Measurements from ENCODE around the gene NFASC.

NFASC gene

GRCh38 chr1:205041998-205042910, 171.6 kb downstream of the NFASC start:
- peak; percentile 87 for DNase-seq (ENCODE audit: low spot score)

- peak; percentile 77 for DNase-seq (ENCODE audit: low spot score)
Measured at GRCh38 chr1:205042911-205043806, 172.5 kb downstream of the NFASC start, which contains the start of gene CNTN2. CNTN2 (plus strand) TSS chr1:205043212; CDS start chr1:205053186, 9,974 bp downstream.

GRCh38 chr1:205043866-205044265, 173.2 kb downstream of the NFASC start:
- peak; percentile 24 for DNase-seq (ENCODE audit: low spot score)

GRCh38 chr1:205044741-205045140, 174.1 kb downstream of the NFASC start:
- DNase-seq (ENCODE audit: low spot score): no peak

GRCh38 chr1:205045146-205045545, 174.5 kb downstream of the NFASC start:
- DNase-seq (ENCODE audit: low spot score): peak; percentile 25

GRCh38 chr1:205046870-205047269, 176.2 kb downstream of the NFASC start:
- DNase-seq (ENCODE audit: low spot score): no peak

GRCh38 chr1:205047764-205048231, 177.1 kb downstream of the NFASC start:
- DNase-seq (ENCODE audit: low spot score): no peak

GRCh38 chr1:205048382-205048781, 177.7 kb downstream of the NFASC start:
- peak; percentile 91 for DNase-seq (ENCODE audit: low spot score)

GRCh38 chr1:205049479-205049878, 178.8 kb downstream of the NFASC start:
- DNase-seq (ENCODE audit: low spot score): no peak

- no peak for DNase-seq (ENCODE audit: low spot score)
Measured at GRCh38 chr1:205052690-205053089, 182.0 kb downstream of the NFASC start.

GRCh38 chr1:205053296-205053695, 182.6 kb downstream of the NFASC start:
- DNase-seq (ENCODE audit: low spot score): no peak

- no peak for DNase-seq (ENCODE audit: low spot score)
Measured at GRCh38 chr1:205054013-205054412, 183.4 kb downstream of the NFASC start.

GRCh38 chr1:205056188-205056611, 185.5 kb downstream of the NFASC start:
- no peak for DNase-seq (ENCODE audit: low spot score)

GRCh38 chr1:205056956-205057568, 186.4 kb downstream of the NFASC start:
- no peak for DNase-seq (ENCODE audit: low spot score)

- no peak for DNase-seq (ENCODE audit: low spot score)
Measured at GRCh38 chr1:205057808-205058575, 187.3 kb downstream of the NFASC start.

- no peak for DNase-seq (ENCODE audit: low spot score)
Measured at GRCh38 chr1:205058853-205059252, 188.2 kb downstream of the NFASC start.

GRCh38 chr1:205059660-205060059, 189.0 kb downstream of the NFASC start:
- no peak for DNase-seq (ENCODE audit: low spot score)

- no peak for DNase-seq (ENCODE audit: low spot score)
Measured at GRCh38 chr1:205060746-205061145, 190.1 kb downstream of the NFASC start.

GRCh38 chr1:205061227-205061626, 190.6 kb downstream of the NFASC start:
- DNase-seq (ENCODE audit: low spot score): no peak

GRCh38 chr1:205061665-205062069, 191.0 kb downstream of the NFASC start:
- peak; percentile 98 for DNase-seq (ENCODE audit: low spot score)

- no peak for DNase-seq (ENCODE audit: low spot score)
Measured at GRCh38 chr1:205062319-205062718, 191.7 kb downstream of the NFASC start.
